NOMO-1 treated with DMSO at 0.1 percent for 48 hours (cell line): ENCODE data around the gene RPUSD3.

Experiments used
- DNase-seq: peaks from one replicate; lab custom pipeline; 2025; ENCODE audit not compliant: unreplicated experiment; lab: John Stamatoyannopoulos, UW

The RPUSD3 gene

GRCh38 chr3:9806688-9807589, 36.9 kb downstream of the RPUSD3 start:
- DNase-seq = no peak

- DNase-seq = no peak
Measured at GRCh38 chr3:9806137-9806536, 37.7 kb downstream of the RPUSD3 start.

- no peak for DNase-seq
Measured at GRCh38 chr3:9804996-9805395, 38.8 kb downstream of the RPUSD3 start.

- DNase-seq = no peak
Measured at GRCh38 chr3:9803494-9803893, 40.3 kb downstream of the RPUSD3 start.

GRCh38 chr3:9800529-9800928, 43.3 kb downstream of the RPUSD3 start:
- DNase-seq = no peak

- no peak for DNase-seq
Measured at GRCh38 chr3:9797196-9797945, 46.4 kb downstream of the RPUSD3 start.

GRCh38 chr3:9795207-9795606, 48.6 kb downstream of the RPUSD3 start:
- DNase-seq = peak; percentile 51

- DNase-seq = no peak
Measured at GRCh38 chr3:9794400-9794799, 49.4 kb downstream of the RPUSD3 start.

- peak; percentile 73 for DNase-seq
Measured at GRCh38 chr3:9793161-9793781, 50.5 kb downstream of the RPUSD3 start.

- peak; percentile 97 for DNase-seq
Measured at GRCh38 chr3:9792405-9793160, 51.2 kb downstream of the RPUSD3 start, which contains the start of the genes ARPC4 and TADA3. Gene ARPC4, plus strand, starts transcription at chr3:9793082. Its CDS starts 40 bp downstream, at chr3:9793122. Gene TADA3, minus strand, starts transcription at chr3:9792473. Its CDS starts 1,007 bp downstream, at chr3:9791466.

- DNase-seq = no peak
Measured at GRCh38 chr3:9791790-9792404, 51.9 kb downstream of the RPUSD3 start.

GRCh38 chr3:9791127-9791526, 52.7 kb downstream of the RPUSD3 start:
- no peak for DNase-seq
